Posterior vena cava (tissue), 2 donors: Measurements from ENCODE around the gene BANF2. TPM values are rescaled to one million over a fixed set of nuclear protein-coding genes. Genes with fewer than 3 reads are reported as not detected.
A peak's percentile ranks its signal among the peaks of the same experiment; 100 is the strongest.
"Not testable (repeated sequence)": the region's sequence is repeated elsewhere in the genome, so short reads cannot be mapped to it uniquely, and the experiment has no call there.

Source experiments
- DNase-seq: peaks from one replicate; pipeline ENCODE4 v3.0.0-alpha.2; 2020; ENCODE audit warnings: low spot score
- intact Hi-C, 2 donors: fragments of 100-400 bp; cut with DNase I; formaldehyde crosslinking; loops; one replicate each; pipeline versions ENCODE4 v1.14.1 to v1.14.2; 2022 to 2023
- total RNA-seq, 2 donors: library from RNA; stranded (reverse); fragmentation: NEBNext Ultra II Directional; extraction: Animal tissue kit (Norgen Biotek cat#: 25700); gene quantifications; one replicate each; pipeline ENCODE4 v1.2.1, GENCODE V29; 2021
- donor health status: DM: yes; HTN: yes; CAD: no.
- donor health status: DM: yes; HTN: yes; CAD: no.

The BANF2 gene
- total RNA-seq, 2 donors from 2014 or later = not detected

- peak; percentile 90 for DNase-seq
- intact Hi-C loops = no loop called here
Measured at GRCh38 chr20:17749978-17750721, 50.4 kb downstream of the BANF2 start.

GRCh38 chr20:17750722-17751045 is 50.9 kb downstream of the BANF2 start:
- intact Hi-C loops = no loop called here
- no peak for DNase-seq

- intact Hi-C loops = no loop called here
Measured at GRCh38 chr20:17751640-17752039, 51.9 kb downstream of the BANF2 start.

GRCh38 chr20:17752459-17752858 is 52.7 kb downstream of the BANF2 start:
- intact Hi-C loops = no loop called here
- no peak for DNase-seq

More at GRCh38 chr20:17751640-17752039, 51.9 kb downstream of the BANF2 start:
- no peak for DNase-seq

- intact Hi-C loops = no loop called here
- DNase-seq = no peak
Measured at GRCh38 chr20:17753516-17753915, 53.8 kb downstream of the BANF2 start.

GRCh38 chr20:17756529-17756928 is 56.8 kb downstream of the BANF2 start:
- intact Hi-C loops = no loop called here
- no peak for DNase-seq

GRCh38 chr20:17757496-17757895 is 57.7 kb downstream of the BANF2 start:
- DNase-seq = no peak
- intact Hi-C loops = no loop called here

- intact Hi-C loops = no loop called here
- no peak for DNase-seq
Measured at GRCh38 chr20:17758010-17758409, 58.2 kb downstream of the BANF2 start.

GRCh38 chr20:17758512-17758911 is 58.7 kb downstream of the BANF2 start:
- intact Hi-C loops = no loop called here

GRCh38 chr20:17759449-17759848 is 59.7 kb downstream of the BANF2 start:
- DNase-seq = no peak

More at GRCh38 chr20:17758512-17758911, 58.7 kb downstream of the BANF2 start:
- DNase-seq = no peak

GRCh38 chr20:17761604-17762003 is 61.8 kb downstream of the BANF2 start:
- intact Hi-C loops = no loop called here
- no peak for DNase-seq

More at GRCh38 chr20:17759449-17759848, 59.7 kb downstream of the BANF2 start:
- intact Hi-C loops = no loop called here

- intact Hi-C loops = no loop called here
- DNase-seq = no peak
Measured at GRCh38 chr20:17762243-17762872, 62.6 kb downstream of the BANF2 start.

- intact Hi-C loops = no loop called here
- DNase-seq = no peak
Measured at GRCh38 chr20:17762873-17763557, 63.2 kb downstream of the BANF2 start.

GRCh38 chr20:17765017-17765416 is 65.3 kb downstream of the BANF2 start:
- DNase-seq = no peak
- intact Hi-C loops = no loop called here

- no peak for DNase-seq
Measured at GRCh38 chr20:17765584-17765983, 65.8 kb downstream of the BANF2 start.

GRCh38 chr20:17766226-17766625 is 66.5 kb downstream of the BANF2 start:
- intact Hi-C loops = no loop called here

More at GRCh38 chr20:17765584-17765983, 65.8 kb downstream of the BANF2 start:
- intact Hi-C loops = no loop called here

GRCh38 chr20:17767624-17768023 is 67.9 kb downstream of the BANF2 start:
- DNase-seq = no peak
- intact Hi-C loops = no loop called here

More at GRCh38 chr20:17766226-17766625, 66.5 kb downstream of the BANF2 start:
- no peak for DNase-seq

GRCh38 chr20:17768271-17768670 is 68.5 kb downstream of the BANF2 start:
- no peak for DNase-seq
- intact Hi-C loops = no loop called here

- DNase-seq, intact Hi-C loops: not testable (repeated sequence)
Measured at GRCh38 chr20:17769716-17770115, 70.0 kb downstream of the BANF2 start.

- DNase-seq = no peak
- intact Hi-C loops = no loop called here
Measured at GRCh38 chr20:17771206-17772004, 71.6 kb downstream of the BANF2 start.
